GM10248 (cell line): ENCODE data around the gene CELA3B.
"Not testable (repeated sequence)": the region's sequence is repeated elsewhere in the genome, so short reads cannot be mapped to it uniquely, and the experiment has no call there.

ENCODE experiments used
- CTCF ChIA-PET: fragments of 300-600 bp; sonication (Branson Sonifier 250); formaldehyde crosslinking; extraction: SDS; loops from one replicate; lab custom pipeline; 2021; ENCODE audit warnings: antibody characterized with exemption; lab: Yijun Ruan, JAX
- POLR2A ChIA-PET: fragments of 350-650 bp; sonication (Branson Sonifier 250); formaldehyde crosslinking; extraction: SDS; loops from one replicate; lab custom pipeline; 2020; ENCODE audit warnings: antibody characterized with exemption; lab: Yijun Ruan, JAX
- DNase-seq: peaks from one replicate; pipeline ENCODE4 v3.0.0; 2012; ENCODE audit errors: extremely low spot score
- TF ChIP-seq, protein P1 (sequence below): IDR thresholded peaks from 2 replicates; pipeline ENCODE4 v1.5.1; 2012; ENCODE audit warnings: mild to moderate bottlenecking, low read depth; ENCODE audit errors: extremely low read depth, missing control alignments, control extremely low read depth

The CELA3B gene

DNA sequence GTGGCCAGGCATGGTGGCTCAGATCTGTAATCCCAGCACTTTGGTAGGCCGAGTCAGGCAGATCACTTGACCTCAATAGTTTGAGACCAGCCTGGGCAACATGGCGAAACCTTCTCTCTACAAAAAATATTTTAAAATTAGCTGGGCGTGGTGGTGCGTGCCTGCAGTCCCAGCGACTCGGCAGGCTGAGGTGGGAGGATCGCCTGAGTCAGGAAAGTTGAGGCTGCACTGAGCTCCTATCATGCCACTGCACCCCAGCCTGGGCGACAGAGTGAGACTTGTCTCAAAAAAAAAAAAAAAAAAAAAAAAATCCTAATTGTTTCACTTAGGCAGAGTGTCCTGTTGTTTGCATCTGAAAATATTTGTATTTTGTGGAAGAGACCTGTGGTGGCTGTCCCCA is 17.9 kb downstream of the CELA3B start:
- POLR2A ChIA-PET, CTCF ChIA-PET, DNase-seq: not testable (repeated sequence)

DNA sequence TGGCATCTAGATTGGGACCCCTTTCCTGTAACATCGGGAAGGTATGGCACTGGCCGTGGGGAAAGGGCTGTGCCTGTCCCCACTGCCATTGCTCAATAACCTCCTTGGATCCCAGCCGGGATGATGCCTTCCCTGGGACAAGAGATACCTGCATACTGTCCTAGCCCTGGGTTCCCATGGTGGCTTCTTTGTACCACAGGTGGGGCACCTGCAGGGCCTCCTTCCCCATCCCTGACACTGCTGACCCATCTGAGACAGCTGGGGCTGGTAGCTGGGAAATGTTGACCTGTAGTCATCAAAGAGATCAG is 19.8 kb downstream of the CELA3B start:
- DNase-seq, CTCF ChIA-PET, POLR2A ChIA-PET: not testable (repeated sequence)

DNA sequence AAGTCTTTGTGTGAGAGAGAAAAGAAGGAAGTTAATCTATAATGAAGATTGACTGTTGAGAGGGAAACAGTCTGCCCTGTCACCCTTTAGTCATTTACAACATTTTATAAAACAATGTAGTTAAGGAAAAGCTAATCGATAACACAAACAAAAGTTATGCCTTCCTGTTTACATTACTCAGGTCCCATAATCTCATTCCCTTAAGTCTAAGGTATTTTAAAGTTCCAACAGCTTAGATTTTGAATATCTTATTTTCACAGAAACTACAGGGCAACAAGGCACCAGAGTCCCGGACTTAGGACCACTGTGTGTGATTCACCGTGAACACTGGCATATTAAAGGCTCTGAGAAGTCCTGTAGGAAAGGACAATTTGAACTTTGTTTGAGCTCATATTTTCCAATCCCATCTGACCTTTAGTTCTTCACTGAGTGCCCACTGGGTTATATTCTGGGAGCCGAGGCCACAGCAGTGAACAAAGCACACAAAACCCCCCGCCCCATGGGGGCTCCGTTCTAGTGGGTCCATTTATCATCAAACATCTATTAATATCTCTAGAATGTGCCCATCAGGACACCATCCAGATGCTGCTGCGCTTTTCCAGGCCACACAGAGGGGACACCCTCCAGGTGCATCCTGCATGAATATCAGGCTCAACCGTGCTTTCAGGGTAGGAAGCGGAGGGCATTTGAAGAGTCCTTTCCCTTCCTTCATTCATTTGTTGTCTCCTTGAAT is 21.2 kb downstream of the CELA3B start:
- POLR2A ChIA-PET, DNase-seq: not testable (repeated sequence)

DNA sequence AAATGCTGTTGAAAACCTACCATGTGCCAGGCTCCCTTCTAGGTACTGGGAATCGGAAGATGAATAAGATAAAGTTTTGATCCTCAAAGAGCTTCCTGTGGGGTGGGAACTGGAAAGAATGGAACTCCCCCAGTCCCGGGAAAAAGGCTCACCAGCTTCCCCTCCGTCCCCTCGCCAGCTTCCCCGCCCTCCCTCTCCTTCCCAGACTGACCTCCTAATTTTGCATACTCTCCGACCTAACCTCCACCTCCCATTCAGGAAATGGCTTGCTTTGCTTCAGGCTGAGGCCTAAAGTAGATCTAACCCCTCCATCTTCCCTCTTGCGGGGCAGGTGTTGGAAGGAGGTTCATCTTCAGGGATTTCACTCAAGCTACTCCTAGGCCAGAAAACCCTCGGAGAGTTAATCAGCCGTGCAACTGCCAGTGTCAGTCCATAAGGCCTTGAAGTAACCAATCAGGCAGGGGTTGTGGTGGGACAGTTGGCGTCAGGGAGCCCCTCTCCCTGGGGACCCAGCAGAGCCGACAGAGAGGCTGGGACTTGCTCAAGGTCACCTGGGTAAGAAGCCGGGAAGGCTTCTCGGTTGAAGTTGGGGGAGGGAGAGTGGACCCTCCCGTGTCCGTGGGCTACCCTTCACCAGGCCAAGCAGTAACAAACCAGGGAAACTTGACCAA is 21.9 kb downstream of the CELA3B start:
- CTCF ChIA-PET: interaction anchor here (1.2 kb wide), 1 partner anchor 34 kb away, joined by 3 read pairs; no protein-coding TSS in a partner anchor

More for the DNA sequence above, 21.2 kb downstream of the CELA3B start:
- CTCF ChIA-PET: interaction anchor here (1.2 kb wide), 1 partner anchor 33 kb away, joined by 3 read pairs; no protein-coding TSS in a partner anchor

DNA sequence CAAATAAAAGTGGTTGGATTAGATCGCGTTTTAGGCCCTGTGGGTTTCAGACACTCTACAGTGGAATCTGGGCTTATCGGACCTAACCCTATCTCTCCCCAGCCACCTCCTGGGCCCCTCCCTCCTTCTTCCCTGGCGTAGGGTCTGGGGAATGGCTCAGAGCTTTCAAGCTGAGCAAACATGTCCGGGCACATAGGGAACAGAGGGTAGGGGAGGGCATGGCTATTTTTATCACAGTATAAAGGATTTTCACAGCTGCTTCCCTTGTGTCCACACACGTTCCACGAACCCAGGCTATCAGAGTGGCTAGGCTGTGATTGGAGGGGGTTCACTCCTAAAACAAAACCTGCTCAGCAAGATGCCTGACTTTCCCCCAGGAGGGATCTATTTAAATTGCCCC is 22.8 kb downstream of the CELA3B start:
- DNase-seq, POLR2A ChIA-PET, CTCF ChIA-PET: not testable (repeated sequence)

More for the DNA sequence above, 21.9 kb downstream of the CELA3B start:
- DNase-seq, POLR2A ChIA-PET: not testable (repeated sequence)

DNA sequence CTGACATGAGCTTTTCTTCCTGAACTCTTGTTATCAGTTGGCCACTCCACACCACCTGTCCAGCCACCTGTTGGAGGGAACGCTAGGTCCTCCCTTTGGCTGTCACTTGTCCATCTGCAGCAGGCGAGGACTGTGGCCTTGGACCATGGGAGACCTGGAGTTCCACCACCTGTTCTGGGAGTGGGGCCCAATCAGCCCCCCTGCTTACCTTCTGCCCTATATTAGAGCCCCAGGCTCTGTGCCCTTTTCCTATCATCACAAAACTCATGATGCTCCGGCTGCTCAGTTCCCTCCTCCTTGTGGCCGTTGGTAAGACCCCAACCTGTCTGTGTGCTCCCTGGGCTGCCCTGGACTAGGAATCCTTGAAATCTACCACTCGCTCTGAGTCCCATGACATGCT is 24.6 kb downstream of the CELA3B start, which contains the start of gene CELA3A:
CELA3A (plus strand) TSS at position 249 of the 400 bp plus-strand sequence; CDS start at position 267, 18 bp downstream.
- ChIA-PET POLR2A (no interaction called here), CTCF (no interaction called here)
- TF ChIP-seq, protein P1, sequence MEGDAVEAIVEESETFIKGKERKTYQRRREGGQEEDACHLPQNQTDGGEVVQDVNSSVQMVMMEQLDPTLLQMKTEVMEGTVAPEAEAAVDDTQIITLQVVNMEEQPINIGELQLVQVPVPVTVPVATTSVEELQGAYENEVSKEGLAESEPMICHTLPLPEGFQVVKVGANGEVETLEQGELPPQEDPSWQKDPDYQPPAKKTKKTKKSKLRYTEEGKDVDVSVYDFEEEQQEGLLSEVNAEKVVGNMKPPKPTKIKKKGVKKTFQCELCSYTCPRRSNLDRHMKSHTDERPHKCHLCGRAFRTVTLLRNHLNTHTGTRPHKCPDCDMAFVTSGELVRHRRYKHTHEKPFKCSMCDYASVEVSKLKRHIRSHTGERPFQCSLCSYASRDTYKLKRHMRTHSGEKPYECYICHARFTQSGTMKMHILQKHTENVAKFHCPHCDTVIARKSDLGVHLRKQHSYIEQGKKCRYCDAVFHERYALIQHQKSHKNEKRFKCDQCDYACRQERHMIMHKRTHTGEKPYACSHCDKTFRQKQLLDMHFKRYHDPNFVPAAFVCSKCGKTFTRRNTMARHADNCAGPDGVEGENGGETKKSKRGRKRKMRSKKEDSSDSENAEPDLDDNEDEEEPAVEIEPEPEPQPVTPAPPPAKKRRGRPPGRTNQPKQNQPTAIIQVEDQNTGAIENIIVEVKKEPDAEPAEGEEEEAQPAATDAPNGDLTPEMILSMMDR: no peak
- DNase-seq: no peak

DNA sequence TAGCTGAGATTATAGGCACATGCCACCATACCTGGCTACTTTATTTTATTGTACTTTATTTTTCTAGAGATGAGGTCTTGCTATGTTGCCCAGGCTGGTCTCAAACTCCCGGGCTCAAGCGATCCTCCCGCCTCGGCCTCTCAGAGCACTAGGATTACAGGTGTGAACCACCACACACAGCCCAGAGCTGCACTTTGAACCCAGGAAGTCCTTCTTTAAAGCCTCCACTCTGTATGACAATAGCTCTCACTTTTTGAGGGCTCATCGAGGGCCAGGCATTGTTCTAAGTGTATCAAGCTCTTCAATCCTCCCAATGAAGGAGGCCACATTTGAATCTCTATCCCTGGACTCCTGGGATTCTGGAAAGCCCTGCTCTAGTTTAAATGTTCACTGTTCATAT is 25.6 kb downstream of the CELA3B start:
- DNase-seq, POLR2A ChIA-PET, CTCF ChIA-PET: not testable (repeated sequence)

DNA sequence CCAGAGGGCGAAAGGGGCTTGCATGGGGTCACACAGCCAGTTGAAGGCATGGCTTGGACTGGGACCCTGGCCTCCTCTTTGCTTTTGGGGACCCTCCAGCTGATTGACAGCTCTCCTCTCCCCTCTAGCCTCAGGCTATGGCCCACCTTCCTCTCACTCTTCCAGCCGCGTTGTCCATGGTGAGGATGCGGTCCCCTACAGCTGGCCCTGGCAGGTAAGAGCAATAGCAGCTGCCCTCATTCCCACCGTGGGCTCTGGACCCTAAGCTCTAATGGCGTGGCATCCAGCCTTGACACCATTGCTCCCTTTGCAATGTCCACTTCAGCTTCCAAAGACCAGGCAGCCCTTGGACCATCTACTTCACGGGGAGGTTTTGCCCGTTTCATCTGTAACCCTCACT is 26.1 kb downstream of the CELA3B start:
- CTCF ChIA-PET, POLR2A ChIA-PET, DNase-seq: not testable (repeated sequence)

DNA sequence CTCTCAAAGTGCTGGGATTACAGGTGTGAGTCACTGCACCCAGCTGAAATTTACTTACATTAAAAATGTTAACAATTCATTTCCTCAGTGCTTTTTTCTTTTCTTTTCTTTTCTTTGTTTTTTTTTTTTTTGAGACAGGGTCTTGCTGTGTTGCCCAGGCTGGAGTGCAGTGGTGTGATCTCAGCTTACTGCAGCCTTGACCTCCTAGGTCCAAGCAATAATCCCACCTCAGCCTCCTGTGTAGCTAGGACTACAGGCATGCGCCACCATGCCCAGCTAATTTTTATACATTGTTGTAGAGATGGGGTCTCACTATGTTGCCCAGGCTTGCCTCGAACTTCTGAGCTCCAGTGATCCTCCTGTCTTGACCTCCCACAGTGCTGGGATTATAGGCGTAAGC is 27.1 kb downstream of the CELA3B start:
- DNase-seq, POLR2A ChIA-PET: not testable (repeated sequence)
- CTCF ChIA-PET: interaction anchor here (1.4 kb wide), 1 partner anchor 19 kb away, joined by 5 read pairs; no protein-coding TSS in a partner anchor

DNA sequence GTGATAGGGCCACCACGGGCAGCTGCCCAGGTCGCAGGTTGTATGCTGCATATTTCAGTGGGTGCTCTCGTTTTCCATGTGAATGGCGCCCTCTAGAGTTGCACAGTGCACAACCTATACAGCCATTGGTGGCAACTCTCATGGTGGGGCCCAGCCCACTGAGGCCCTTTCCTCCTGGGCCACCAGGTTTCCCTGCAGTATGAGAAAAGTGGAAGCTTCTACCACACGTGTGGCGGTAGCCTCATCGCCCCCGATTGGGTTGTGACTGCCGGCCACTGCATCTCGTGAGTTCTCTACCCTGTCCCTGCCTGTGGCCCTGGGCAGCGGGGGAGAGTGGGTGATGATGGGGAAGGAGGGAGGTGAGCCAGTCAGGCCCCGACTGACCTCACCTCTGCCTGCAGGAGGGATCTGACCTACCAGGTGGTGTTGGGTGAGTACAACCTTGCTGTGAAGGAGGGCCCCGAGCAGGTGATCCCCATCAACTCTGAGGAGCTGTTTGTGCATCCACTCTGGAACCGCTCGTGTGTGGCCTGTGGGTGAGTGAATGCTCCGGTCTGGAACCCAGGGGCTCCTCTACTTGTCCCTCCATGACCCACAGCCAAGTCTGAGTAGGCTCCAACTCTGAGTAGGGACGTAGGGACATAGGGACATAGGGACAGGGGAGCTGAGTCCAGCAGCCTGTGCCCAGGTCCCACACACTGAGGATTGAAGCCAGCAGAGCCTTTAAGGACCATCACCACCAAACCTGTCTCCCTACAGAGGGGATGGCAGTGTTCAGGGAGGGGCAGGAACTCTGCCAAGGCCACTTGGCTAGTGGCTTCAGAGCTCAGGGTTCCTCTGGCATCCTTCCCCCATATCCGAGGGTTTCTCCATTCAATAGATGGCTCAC is 28.7 kb downstream of the CELA3B start:
- POLR2A ChIA-PET, DNase-seq: not testable (repeated sequence)
- CTCF ChIA-PET: interaction anchor here (1.4 kb wide), 1 partner anchor 20 kb away, joined by 3 read pairs; no protein-coding TSS in a partner anchor

DNA sequence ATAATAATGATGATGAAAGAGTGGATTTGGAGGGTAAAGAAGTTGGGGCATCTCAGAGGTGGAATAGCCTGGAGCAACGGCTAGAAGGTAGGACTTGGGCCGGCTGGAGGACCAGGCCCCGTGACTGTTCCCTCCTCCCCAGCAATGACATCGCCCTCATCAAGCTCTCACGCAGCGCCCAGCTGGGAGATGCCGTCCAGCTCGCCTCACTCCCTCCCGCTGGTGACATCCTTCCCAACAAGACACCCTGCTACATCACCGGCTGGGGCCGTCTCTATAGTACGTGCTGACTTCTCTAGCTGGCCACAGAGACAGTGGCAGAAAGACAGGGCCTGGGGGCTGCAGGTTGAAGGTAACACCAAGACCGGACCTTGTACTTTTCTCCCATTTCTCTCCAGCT is 29.9 kb downstream of the CELA3B start:
- CTCF ChIA-PET: interaction anchor here (1.4 kb wide), 1 partner anchor 18 kb away, joined by 3 read pairs; no protein-coding TSS in a partner anchor
- POLR2A ChIA-PET, DNase-seq: not testable (repeated sequence)

DNA sequence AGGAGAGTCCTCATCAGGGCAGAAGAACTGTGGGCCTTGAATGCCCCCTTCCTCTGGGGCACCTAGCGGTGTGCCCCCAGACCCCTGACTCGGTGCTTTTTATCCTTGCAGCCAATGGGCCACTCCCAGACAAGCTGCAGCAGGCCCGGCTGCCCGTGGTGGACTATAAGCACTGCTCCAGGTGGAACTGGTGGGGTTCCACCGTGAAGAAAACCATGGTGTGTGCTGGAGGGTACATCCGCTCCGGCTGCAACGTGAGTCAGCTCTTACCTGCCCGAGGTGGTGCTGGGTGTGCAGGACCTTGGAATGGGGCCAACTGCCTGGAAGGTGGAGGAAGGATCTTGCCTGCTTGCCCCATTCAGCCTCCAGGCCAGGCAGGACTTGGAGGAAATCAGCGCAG is 30.4 kb downstream of the CELA3B start:
- POLR2A ChIA-PET, DNase-seq: not testable (repeated sequence)
- CTCF ChIA-PET: interaction anchor here (1.4 kb wide), 1 partner anchor 18 kb away, joined by 3 read pairs; no protein-coding TSS in a partner anchor

DNA sequence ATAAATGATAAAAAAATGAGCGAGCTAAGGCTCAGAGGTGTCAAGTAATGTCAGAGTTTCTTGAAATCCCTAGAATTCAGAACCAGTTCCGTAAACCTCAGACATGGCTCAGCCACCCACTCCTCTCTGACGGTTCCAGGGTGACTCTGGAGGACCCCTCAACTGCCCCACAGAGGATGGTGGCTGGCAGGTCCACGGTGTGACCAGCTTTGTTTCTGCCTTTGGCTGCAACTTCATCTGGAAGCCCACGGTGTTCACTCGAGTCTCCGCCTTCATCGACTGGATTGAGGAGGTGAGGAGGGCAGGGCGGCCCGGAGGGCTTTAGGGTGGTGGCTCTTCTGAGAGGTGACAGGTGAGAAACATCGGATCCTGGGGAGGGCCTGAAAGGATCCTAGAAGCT is 32.7 kb downstream of the CELA3B start:
- POLR2A ChIA-PET, DNase-seq: not testable (repeated sequence)
- CTCF ChIA-PET: interaction anchor here (1.3 kb wide), 1 partner anchor 9 kb away, joined by 5 read pairs; no protein-coding TSS in a partner anchor

DNA sequence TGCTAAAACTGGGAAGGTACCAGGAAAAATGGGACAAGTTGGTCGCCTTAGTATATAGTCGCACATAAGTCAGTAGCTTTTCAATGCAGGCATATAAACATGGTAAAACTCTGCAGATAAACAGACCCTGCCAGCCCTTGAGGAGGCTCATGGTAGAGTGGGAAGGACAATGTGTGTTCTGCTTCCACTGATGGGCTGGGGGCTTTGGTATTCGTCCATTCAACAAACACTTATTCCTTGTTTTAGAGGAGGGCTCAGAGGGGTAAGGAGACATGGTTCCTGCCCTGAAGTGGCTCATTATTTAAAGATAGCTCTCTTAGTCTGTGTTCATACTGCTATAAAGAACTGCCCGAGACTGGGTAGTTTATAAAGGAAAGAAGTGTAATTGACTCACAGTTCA is 35.9 kb downstream of the CELA3B start:
- CTCF ChIA-PET, DNase-seq, POLR2A ChIA-PET: not testable (repeated sequence)

DNA sequence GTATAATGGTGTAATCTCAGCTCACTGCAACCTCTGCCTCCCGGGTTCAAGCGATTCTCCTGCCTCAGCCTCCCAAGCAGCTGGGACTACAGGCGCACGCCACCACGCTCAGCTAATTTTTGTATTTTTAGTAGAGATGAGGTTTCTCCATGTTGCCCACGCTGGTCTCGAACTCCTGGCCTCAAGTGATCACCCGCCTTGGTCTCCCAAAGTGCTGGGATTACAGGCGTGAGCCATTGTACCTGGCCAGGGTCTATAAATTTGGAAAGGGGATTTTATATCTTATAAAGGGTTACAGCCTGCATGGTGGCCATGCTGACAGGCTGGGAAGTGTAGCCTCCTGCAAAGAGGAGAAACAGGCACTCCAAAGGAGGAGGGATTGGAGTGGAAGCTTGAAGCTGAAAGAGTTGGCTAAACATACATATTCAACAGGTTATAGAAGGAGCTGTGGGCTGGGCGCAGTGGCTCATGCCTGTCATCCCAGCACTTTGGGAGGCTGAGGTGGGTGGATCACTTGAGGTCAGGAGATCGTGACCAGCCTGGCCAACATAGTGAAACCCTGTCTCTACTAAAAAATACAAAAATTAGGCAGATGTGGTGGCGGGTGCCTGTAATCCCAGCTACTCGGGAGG is 37.9 kb downstream of the CELA3B start:
- CTCF ChIA-PET: not testable (repeated sequence)
- POLR2A ChIA-PET: interaction anchor here (0.6 kb wide), 1 partner anchor 570 kb away, joined by 3 read pairs; no protein-coding TSS in a partner anchor

More for the DNA sequence above, 37.9 kb downstream of the CELA3B start:
- not testable (repeated sequence) for DNase-seq
